ENCODE measurements around the gene S100A5. TPM values are rescaled to one million over a fixed set of nuclear protein-coding genes. Genes with fewer than 3 reads are reported as not detected.
"Not testable (repeated sequence)": the region's sequence is repeated elsewhere in the genome, so short reads cannot be mapped to it uniquely, and the experiment has no call there.

S100A5 gene
- total and polyA plus RNA-seq, 7 donors: not detected

- H3K36me3 ChIP-seq (ENCODE audit: insufficient read depth in 1 of 2, low read depth in 1 of 2): no peaks in the 10 kb centered on the region
- H3K27me3 ChIP-seq (ENCODE audit: insufficient read depth in 3 of 3, low read length in 2 of 3): peaks cover 0 to 7% (median 0%) of the 10 kb centered on the region in 3 donors
- no peak for DNase-seq
- TF ChIP-seq CTCF (IDR thresholded peaks at IDR 0.05): no peak
- 40 to 67% (median 48%) methylated on average over 9 of the region's 9 CpGs for WGBS, 3 donors
- ATAC-seq: no peak
- no peaks in the 10 kb centered on the region for H3K9me3 ChIP-seq
- peaks cover 5% of the 10 kb centered on the region for H3K4me1 ChIP-seq
- H3K27ac ChIP-seq: no peak overlapping the region
- no peak overlapping the region for H3K4me3 ChIP-seq
- intact Hi-C loops (cut with DNase I): loop anchor here in 1 of 2 donors (10.0 kb wide), 1 partner anchor 167 kb away; no protein-coding TSS in a partner anchor
Observed at GRCh38 chr1:153577624-153578051, 36.9 kb upstream of the S100A5 start.

DNA sequence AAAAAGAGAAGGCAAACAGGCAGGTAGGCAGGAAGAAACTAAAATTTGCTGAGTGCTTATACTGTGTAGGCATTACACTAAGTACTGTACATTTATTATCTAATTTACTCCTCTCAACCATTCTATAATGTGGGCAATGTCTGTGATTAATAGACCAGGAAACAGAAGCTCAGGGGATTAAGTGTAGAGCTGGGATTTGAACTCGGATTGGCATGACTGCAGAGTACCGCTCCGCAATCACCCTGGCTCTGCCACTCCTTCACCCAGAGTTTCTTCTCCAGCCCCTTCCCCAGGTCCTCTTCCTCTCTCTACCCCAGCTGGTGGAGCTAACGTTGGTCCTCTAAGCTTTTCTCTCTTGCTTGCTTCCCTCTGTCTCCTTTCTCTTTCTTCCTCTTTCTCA, 36.4 kb upstream of the S100A5 start:
- Histone ChIP-seq H3K27me3 (ENCODE audit: insufficient read depth in 3 of 3, low read length in 2 of 3) (peaks cover 0 to 7% (median 0%) of the 10 kb centered on the region in 3 donors), H3K4me3 (no peak overlapping the region), H3K36me3 (ENCODE audit: insufficient read depth in 1 of 2, low read depth in 1 of 2) (no peaks in the 10 kb centered on the region), H3K27ac (no peak overlapping the region), H3K9me3 (no peaks in the 10 kb centered on the region), H3K4me1 (peaks cover 10% of the 10 kb centered on the region)
- no peak for DNase-seq
- 63 to 68% (median 65%) methylated on average over 4 of the region's 4 CpGs for WGBS, 3 donors
- no peak for TF ChIP-seq CTCF (IDR thresholded peaks at IDR 0.05)
- intact Hi-C loops (cut with DNase I): loop anchor here in 1 of 2 donors (10.0 kb wide), 1 partner anchor 168 kb away; no protein-coding TSS in a partner anchor
- ATAC-seq: no peak

DNA sequence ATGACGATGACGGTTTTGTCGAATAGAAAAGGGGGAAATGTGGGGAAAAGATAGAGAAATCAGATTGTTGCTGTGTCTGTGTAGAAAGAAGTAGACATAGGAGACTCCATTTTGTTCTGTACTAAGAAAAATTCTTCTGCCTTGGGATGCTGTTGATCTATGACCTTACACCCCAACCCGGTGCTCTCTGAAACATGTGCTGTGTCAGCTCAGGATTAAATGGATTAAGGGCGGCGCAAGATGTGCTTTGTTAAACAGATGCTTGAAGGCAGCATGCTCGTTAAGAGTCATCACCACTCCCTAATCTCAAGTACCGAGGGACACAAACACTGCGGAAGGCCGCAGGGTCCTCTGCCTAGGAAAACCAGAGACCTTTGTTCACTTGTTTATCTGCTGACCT, 34.8 kb upstream of the S100A5 start:
- peaks cover 14% of the 10 kb centered on the region for H3K4me1 ChIP-seq
- not testable (repeated sequence) for H3K27ac ChIP-seq; H3K36me3 ChIP-seq (ENCODE audit: insufficient read depth in 1 of 2, low read depth in 1 of 2); H3K4me3 ChIP-seq; DNase-seq; H3K27me3 ChIP-seq (ENCODE audit: insufficient read depth in 3 of 3, low read length in 2 of 3); H3K9me3 ChIP-seq; ATAC-seq
- intact Hi-C loops (cut with DNase I): loop anchor here in 1 of 2 donors (10.0 kb wide), 1 partner anchor 169 kb away; no protein-coding TSS in a partner anchor
- WGBS, 3 donors: 72 to 88% (median 81%) methylated on average over 9 to 10 of the region's 10 CpGs

GRCh38 chr1:153575081-153575491, 34.4 kb upstream of the S100A5 start:
- 93 to 96% (median 96%) methylated on average over 20 to 35 of the region's 35 CpGs for WGBS, 3 donors
- not testable (repeated sequence) for H3K9me3 ChIP-seq; H3K4me3 ChIP-seq; H3K27ac ChIP-seq; ATAC-seq; H3K27me3 ChIP-seq (ENCODE audit: insufficient read depth in 3 of 3, low read length in 2 of 3); H3K36me3 ChIP-seq (ENCODE audit: insufficient read depth in 1 of 2, low read depth in 1 of 2); DNase-seq
- peaks cover 14% of the 10 kb centered on the region for H3K4me1 ChIP-seq
- intact Hi-C loops (cut with DNase I): loop anchor here in 1 of 2 donors (10.0 kb wide), 1 partner anchor 170 kb away; no protein-coding TSS in a partner anchor

DNA sequence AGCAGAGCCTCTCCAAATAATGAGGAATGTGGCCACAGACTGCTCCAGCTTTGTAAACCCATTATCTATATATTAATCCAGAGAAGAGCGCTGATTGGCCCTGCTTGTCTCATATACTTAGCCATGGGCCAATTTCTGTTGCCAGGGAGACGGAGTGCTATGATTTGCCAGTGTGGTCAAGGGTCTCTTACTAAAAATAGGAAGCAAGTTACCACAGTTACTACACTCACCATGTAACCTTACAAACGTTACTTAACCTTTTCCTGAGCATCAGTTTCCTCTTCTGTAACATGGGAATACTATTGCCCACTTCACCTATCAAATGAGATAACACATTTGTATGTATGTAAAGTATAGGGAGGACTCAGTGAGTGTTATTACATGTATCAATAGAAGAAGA, 32.6 kb upstream of the S100A5 start:
- ATAC-seq: no peak
- H3K9me3 ChIP-seq: no peaks in the 10 kb centered on the region
- H3K4me1 ChIP-seq: peaks cover 16% of the 10 kb centered on the region
- H3K27ac ChIP-seq: peak overlapping the region; percentile 75
- no peak for TF ChIP-seq CTCF (IDR thresholded peaks at IDR 0.05)
- H3K27me3 ChIP-seq (ENCODE audit: insufficient read depth in 3 of 3, low read length in 2 of 3): peaks cover 0 to 7% (median 0%) of the 10 kb centered on the region in 3 donors
- intact Hi-C loops (cut with DNase I): loop anchor here (2.0 to 10.0 kb wide), 5 partner anchors 43 to 414 kb away; partner anchors contain the start of genes S100A14 (in 2 of the 2), ILF2 (in 1 of the 2) and RAB13 (in 1 of the 2)
- WGBS, 3 donors: 86 to 91% (median 87%) methylated on average over 3 of the region's 3 CpGs
- no peak overlapping the region for H3K4me3 ChIP-seq
- DNase-seq: no peak
- H3K36me3 ChIP-seq (ENCODE audit: insufficient read depth in 1 of 2, low read depth in 1 of 2): no peaks in the 10 kb centered on the region

Measured in psoas muscle (tissue), 8 donors.